ENCODE measurements around the gene EIF4E2.

EIF4E2 gene

DNA sequence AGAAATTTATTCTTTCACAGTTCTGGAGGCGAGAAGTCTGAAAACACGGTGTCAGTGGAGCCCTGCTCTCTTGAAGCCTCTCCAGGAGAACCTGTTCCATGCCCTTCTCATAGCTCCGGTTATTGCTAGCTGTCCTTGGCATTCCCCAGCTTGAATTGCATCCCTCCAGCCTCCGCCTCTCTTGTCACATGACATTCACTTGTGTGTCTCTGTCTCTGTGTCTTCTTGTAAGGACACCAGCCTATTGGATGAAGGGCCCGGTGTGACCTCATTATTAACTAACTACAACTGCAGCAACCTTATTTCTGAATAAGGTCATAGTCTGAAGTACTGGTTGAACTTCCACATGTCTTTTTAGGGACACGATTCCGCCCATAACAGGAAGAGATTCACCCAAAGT lies 34.9 kb upstream of the EIF4E2 start:
- no peak for FAIRE-seq
- DNase-seq (ENCODE audit: insufficient read length, low spot score): no peak
- TF ChIP-seq, protein P1, sequence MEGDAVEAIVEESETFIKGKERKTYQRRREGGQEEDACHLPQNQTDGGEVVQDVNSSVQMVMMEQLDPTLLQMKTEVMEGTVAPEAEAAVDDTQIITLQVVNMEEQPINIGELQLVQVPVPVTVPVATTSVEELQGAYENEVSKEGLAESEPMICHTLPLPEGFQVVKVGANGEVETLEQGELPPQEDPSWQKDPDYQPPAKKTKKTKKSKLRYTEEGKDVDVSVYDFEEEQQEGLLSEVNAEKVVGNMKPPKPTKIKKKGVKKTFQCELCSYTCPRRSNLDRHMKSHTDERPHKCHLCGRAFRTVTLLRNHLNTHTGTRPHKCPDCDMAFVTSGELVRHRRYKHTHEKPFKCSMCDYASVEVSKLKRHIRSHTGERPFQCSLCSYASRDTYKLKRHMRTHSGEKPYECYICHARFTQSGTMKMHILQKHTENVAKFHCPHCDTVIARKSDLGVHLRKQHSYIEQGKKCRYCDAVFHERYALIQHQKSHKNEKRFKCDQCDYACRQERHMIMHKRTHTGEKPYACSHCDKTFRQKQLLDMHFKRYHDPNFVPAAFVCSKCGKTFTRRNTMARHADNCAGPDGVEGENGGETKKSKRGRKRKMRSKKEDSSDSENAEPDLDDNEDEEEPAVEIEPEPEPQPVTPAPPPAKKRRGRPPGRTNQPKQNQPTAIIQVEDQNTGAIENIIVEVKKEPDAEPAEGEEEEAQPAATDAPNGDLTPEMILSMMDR (IDR thresholded peaks at IDR 0.05; ENCODE audit: insufficient read depth, missing control alignments): no peak

DNA sequence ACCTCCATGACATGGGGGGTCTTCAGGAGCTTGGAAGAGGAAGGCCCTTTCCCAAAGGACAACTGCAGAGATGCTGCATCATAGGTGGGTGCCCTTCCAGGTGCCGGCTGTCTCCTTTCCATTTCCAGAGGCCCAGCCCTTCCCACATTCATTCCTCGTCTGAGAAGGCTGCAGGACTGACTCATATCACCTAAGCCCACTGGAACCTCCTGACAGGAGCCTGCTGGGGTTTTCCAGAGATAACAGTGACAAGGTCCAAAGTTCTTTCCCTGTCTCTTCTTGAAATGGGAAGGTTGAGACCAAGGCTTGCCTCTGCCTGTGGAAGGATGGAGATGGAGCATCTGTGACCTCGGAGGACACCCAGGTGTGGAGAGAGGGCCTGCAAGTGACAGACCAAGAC lies 33.9 kb upstream of the EIF4E2 start:
- FAIRE-seq (no peak), DNase-seq (ENCODE audit: insufficient read length, low spot score) (no peak)
- TF ChIP-seq, protein P1 (IDR thresholded peaks at IDR 0.05; ENCODE audit: insufficient read depth, missing control alignments): no peak

DNA sequence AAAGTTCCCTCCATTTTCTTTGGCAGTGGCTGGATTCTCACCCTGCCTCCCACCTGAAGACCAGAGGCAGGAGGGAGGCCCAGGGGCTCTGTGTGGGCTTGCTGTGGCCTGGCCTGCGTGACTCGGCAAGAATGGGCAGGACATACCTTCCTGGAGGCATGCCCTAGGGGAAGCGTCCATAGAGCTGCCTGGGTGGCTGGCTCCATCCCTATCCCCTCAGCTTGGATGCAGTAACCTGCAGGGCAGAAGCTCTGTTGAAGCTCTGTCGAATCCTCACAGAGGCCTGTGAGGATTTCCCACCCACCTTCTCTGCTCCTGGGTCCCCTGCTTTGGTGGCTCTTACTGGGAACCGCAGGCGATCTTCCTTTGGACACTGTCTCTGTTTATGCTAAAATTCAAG lies 31.6 kb upstream of the EIF4E2 start:
- TF ChIP-seq, protein P1 (IDR thresholded peaks at IDR 0.05; ENCODE audit: insufficient read depth, missing control alignments): no peak
- FAIRE-seq (no peak), DNase-seq (ENCODE audit: insufficient read length, low spot score) (no peak)

DNA sequence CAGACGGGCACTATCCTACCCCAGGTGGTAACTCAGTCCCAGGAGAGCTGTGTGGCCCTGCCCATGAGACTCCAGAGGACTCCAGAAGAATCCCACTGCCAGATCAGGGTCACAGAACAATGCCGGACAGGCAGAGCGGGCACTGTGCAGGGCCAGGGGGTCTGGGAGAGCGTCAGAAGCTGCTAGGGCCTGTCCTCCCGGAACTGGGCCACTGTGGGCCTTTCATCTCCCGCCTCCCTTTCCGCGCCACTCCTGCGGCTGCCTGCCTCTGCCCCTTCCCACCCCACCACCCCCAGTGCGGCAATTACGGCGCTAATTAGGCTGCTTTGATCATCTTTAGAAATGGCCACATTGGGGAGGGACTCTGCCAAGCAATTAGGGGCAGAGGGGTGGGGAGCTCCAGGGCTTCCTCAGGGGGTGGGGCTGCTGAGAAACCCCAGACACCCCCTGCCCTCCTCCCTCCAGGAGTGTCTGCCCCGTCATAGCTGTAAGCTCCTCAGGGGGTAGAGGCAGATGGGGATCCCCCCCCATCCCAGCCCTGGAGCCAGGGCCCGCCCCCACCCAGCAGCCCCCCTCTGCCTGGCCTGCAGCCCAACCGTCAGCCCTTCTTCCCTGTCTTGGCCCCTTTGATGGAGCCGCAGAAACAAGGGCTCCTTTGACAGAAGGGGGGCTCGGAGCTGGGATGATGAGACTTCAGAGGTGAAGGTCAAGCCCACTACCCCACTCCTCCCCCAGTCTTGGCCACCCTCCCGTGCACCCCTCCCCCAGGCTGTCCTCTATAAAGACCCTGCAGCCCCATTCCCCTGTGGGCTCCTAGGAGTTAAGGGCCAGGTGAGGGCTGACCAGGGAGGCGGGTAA lies 30.7 kb upstream of the EIF4E2 start, which contains the start of gene PRSS56:
PRSS56 (plus strand) TSS at position 808 of the 858 bp plus-strand sequence. CDS start 211 bp downstream, outside the sequence.
- no peak for FAIRE-seq
- TF ChIP-seq, protein P1 (IDR thresholded peaks at IDR 0.05; ENCODE audit: insufficient read depth, missing control alignments): no peak
- DNase-seq (ENCODE audit: insufficient read length, low spot score): no peak

DNA sequence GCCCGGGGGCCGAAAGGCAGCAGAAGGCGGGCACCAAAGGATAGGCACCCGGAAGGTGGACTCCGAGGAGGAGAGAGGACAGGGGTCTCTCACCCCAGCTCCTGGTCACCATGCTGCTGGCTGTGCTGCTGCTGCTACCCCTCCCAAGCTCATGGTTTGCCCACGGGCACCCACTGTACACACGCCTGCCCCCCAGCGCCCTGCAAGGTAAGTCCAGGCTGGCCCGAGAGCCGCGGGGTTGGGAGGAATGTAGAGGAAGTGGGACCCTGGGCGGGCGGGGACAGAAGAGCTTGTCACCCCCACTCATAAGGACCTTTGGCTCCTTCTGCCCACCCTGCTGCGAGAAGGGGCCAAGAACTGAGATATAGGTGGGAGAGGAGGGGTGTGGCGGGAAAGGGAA lies 30.0 kb upstream of the EIF4E2 start:
- FAIRE-seq: no peak
- DNase-seq (ENCODE audit: insufficient read length, low spot score): no peak
- TF ChIP-seq, protein P1 (IDR thresholded peaks at IDR 0.05; ENCODE audit: insufficient read depth, missing control alignments): no peak

GRCh38 chr2:232521098-232521497 lies 29.4 kb upstream of the EIF4E2 start:
- TF ChIP-seq, protein P1 (IDR thresholded peaks at IDR 0.05; ENCODE audit: insufficient read depth, missing control alignments): no peak
- no peak for FAIRE-seq
- DNase-seq (ENCODE audit: insufficient read length, low spot score): no peak

- DNase-seq (ENCODE audit: insufficient read length, low spot score): peak; percentile 79
- FAIRE-seq: no peak
- TF ChIP-seq, protein P1 (IDR thresholded peaks at IDR 0.05; ENCODE audit: insufficient read depth, missing control alignments): peak; percentile 64
Observed at GRCh38 chr2:232521959-232522622, 28.4 kb upstream of the EIF4E2 start.
